Measurements from ENCODE around the gene GNA14. TPM values are rescaled to one million over a fixed set of nuclear protein-coding genes. Genes with fewer than 3 reads are reported as not detected.

GNA14 gene
- total and polyA plus RNA-seq, 2 donors (not counting 1 experiment from before 2014, with no cell fraction given), result 0.50 to 0.52 TPM

DNA sequence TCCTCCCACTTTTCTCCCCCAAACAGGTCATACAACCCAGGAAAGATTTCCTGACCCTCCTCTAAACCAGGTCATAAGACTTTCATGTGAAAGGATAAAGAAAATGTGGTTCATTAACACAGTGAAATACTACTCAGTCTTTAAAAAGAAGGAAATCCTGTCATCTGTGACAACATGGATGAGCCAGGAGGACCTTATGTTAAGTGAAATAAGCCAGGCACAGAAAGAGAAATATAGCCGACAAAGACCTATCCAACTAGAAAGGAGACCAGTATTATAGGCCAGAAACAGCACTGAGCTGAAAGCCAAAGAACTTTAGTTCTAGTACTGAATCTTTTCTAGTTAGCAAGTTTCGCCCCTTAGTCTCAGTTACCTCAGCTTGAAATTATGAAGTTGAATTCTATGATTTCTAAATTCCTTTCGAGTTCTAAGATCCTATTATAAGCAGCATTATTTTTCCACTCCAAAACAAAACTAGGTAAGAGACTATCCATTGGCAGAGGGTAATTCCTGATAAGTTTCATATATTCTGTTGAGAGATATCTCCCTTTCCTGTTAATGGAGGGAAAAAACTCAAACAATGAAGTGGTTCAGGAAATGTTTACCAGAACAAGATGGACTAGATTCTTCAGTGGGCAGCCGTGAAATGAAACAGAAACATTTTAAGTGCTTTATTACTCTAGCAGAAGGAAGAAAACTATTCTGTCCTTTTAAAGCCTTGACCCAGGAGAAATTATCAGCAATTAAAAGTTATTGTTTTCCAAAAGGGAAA is 42.5 kb downstream of the GNA14 start:
- no peak for DNase-seq (ENCODE audit: low read depth in 2 of 2)
- Histone ChIP-seq H3K27me3 (ENCODE audit: control insufficient read depth, insufficient read depth, low read length) (no peaks in the 10 kb centered on the region), H4K20me1 (ENCODE audit: control insufficient read depth, extremely low read depth, insufficient read depth, low read length) (no peaks in the 10 kb centered on the region), H3K9me3 (ENCODE audit: control insufficient read depth, insufficient read depth, low read depth, low read length) (no peaks in the 10 kb centered on the region), H3K4me3 (replicated peaks in 1 of 4; ENCODE audit: control extremely low read depth in 1 of 4, insufficient read depth in 1 of 4, low read depth in 3 of 4, low read length in 4 of 4) (no peak overlapping the region), H3K9ac (ENCODE audit: insufficient read depth, low read length) (no peak overlapping the region), H3K4me1 (ENCODE audit: control insufficient read depth, extremely low read depth, insufficient read depth, low read length) (no peaks in the 10 kb centered on the region), H2AFZ (ENCODE audit: low read length) (no peak overlapping the region), H3K27ac (ENCODE audit: insufficient read depth, low read length) (no peak overlapping the region), H3K36me3 (ENCODE audit: control insufficient read depth, insufficient read depth, low read length) (no peaks in the 10 kb centered on the region), H3K79me2 (ENCODE audit: control insufficient read depth, insufficient read depth, low read length) (no peaks in the 10 kb centered on the region), H3K4me2 (ENCODE audit: extremely low read depth, insufficient read depth, low read length) (no peak overlapping the region)
- TF ChIP-seq, protein P1, sequence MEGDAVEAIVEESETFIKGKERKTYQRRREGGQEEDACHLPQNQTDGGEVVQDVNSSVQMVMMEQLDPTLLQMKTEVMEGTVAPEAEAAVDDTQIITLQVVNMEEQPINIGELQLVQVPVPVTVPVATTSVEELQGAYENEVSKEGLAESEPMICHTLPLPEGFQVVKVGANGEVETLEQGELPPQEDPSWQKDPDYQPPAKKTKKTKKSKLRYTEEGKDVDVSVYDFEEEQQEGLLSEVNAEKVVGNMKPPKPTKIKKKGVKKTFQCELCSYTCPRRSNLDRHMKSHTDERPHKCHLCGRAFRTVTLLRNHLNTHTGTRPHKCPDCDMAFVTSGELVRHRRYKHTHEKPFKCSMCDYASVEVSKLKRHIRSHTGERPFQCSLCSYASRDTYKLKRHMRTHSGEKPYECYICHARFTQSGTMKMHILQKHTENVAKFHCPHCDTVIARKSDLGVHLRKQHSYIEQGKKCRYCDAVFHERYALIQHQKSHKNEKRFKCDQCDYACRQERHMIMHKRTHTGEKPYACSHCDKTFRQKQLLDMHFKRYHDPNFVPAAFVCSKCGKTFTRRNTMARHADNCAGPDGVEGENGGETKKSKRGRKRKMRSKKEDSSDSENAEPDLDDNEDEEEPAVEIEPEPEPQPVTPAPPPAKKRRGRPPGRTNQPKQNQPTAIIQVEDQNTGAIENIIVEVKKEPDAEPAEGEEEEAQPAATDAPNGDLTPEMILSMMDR (conservative IDR thresholded peaks at IDR 0.05 in 1 of 2, IDR thresholded peaks at IDR 0.05 in 1 of 2; ENCODE audit: low read depth in 1 of 2, low read length in 2 of 2), result no peak
- TF ChIP-seq EZH2 (IDR thresholded peaks at IDR 0.05; ENCODE audit: low read length, missing control alignments), result no peak

DNA sequence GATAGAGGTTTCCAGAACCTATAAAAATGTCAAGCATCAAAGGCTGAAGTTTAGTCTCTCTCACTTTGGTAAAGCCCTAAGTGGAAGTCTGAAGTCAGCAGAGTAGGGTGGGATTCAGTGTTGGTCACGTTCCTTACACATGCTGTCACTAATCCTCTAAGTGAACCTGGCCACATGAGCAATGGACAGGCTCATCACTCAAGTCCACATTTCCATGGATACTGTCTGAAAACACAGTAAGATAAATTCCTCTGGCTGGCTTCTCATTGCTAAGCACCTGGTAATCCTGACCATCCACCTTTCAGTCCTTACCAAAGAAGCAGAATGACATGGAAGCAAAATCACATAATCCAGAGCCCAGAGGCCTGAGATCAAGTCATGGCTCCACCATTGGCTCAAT is 43.8 kb downstream of the GNA14 start:
- no peaks in the 10 kb centered on the region for H3K27me3 ChIP-seq (ENCODE audit: control insufficient read depth, insufficient read depth, low read length)
- H3K4me3 ChIP-seq (replicated peaks in 1 of 4; ENCODE audit: control extremely low read depth in 1 of 4, insufficient read depth in 1 of 4, low read depth in 3 of 4, low read length in 4 of 4), result no peak overlapping the region
- no peaks in the 10 kb centered on the region for H4K20me1 ChIP-seq (ENCODE audit: control insufficient read depth, extremely low read depth, insufficient read depth, low read length)
- H3K36me3 ChIP-seq (ENCODE audit: control insufficient read depth, insufficient read depth, low read length), result no peaks in the 10 kb centered on the region
- TF ChIP-seq, protein P1 (conservative IDR thresholded peaks at IDR 0.05 in 1 of 2, IDR thresholded peaks at IDR 0.05 in 1 of 2; ENCODE audit: low read depth in 1 of 2, low read length in 2 of 2), result no peak
- TF ChIP-seq EZH2 (IDR thresholded peaks at IDR 0.05; ENCODE audit: low read length, missing control alignments), result no peak
- no peaks in the 10 kb centered on the region for H3K4me1 ChIP-seq (ENCODE audit: control insufficient read depth, extremely low read depth, insufficient read depth, low read length)
- H3K9me3 ChIP-seq (ENCODE audit: control insufficient read depth, insufficient read depth, low read depth, low read length), result no peaks in the 10 kb centered on the region
- no peak overlapping the region for H3K27ac ChIP-seq (ENCODE audit: insufficient read depth, low read length)
- no peak overlapping the region for H2AFZ ChIP-seq (ENCODE audit: low read length)
- peak in 1 of 2 donors; percentile 25 for DNase-seq (ENCODE audit: low read depth in 2 of 2)
- no peaks in the 10 kb centered on the region for H3K79me2 ChIP-seq (ENCODE audit: control insufficient read depth, insufficient read depth, low read length)
- H3K9ac ChIP-seq (ENCODE audit: insufficient read depth, low read length), result no peak overlapping the region
- no peak overlapping the region for H3K4me2 ChIP-seq (ENCODE audit: extremely low read depth, insufficient read depth, low read length)

DNA sequence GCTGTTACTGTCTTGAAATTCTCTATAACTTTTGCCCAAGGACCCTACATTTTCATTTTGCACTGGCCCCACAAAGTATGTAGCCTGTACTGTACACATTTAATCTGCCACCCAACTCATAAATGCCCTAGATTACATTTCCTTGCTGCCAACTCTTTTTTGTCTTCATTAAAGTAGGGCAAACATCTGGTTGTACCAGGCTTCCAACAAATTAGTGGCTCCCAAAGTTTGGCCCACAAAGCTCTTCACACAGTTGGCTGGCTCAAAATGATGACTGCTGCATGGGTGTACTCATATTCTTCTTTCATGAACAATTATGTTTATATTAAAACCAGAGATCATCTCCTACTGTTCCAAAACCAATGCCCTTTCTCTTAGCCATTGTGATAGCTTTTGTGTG is 45.3 kb downstream of the GNA14 start:
- TF ChIP-seq, protein P1 (conservative IDR thresholded peaks at IDR 0.05 in 1 of 2, IDR thresholded peaks at IDR 0.05 in 1 of 2; ENCODE audit: low read depth in 1 of 2, low read length in 2 of 2), result no peak
- TF ChIP-seq EZH2 (IDR thresholded peaks at IDR 0.05; ENCODE audit: low read length, missing control alignments), result no peak
- Histone ChIP-seq H3K27me3 (ENCODE audit: control insufficient read depth, insufficient read depth, low read length) (no peaks in the 10 kb centered on the region), H3K4me1 (ENCODE audit: control insufficient read depth, extremely low read depth, insufficient read depth, low read length) (no peaks in the 10 kb centered on the region), H3K9me3 (ENCODE audit: control insufficient read depth, insufficient read depth, low read depth, low read length) (no peaks in the 10 kb centered on the region), H3K36me3 (ENCODE audit: control insufficient read depth, insufficient read depth, low read length) (no peaks in the 10 kb centered on the region), H3K9ac (ENCODE audit: insufficient read depth, low read length) (no peak overlapping the region), H2AFZ (ENCODE audit: low read length) (no peak overlapping the region), H3K4me2 (ENCODE audit: extremely low read depth, insufficient read depth, low read length) (no peak overlapping the region), H4K20me1 (ENCODE audit: control insufficient read depth, extremely low read depth, insufficient read depth, low read length) (no peaks in the 10 kb centered on the region), H3K79me2 (ENCODE audit: control insufficient read depth, insufficient read depth, low read length) (no peaks in the 10 kb centered on the region), H3K4me3 (replicated peaks in 1 of 4; ENCODE audit: control extremely low read depth in 1 of 4, insufficient read depth in 1 of 4, low read depth in 3 of 4, low read length in 4 of 4) (no peak overlapping the region), H3K27ac (ENCODE audit: insufficient read depth, low read length) (no peak overlapping the region)
- DNase-seq (ENCODE audit: low read depth in 2 of 2), result no peak

Measured in fibroblast of lung (primary cell).